Caco-2 (cell line): ENCODE results near the gene MYO9A. TPM values are rescaled to one million over a fixed set of nuclear protein-coding genes. Genes with fewer than 3 reads are reported as not detected.

Experiments
- BruUV-seq: library from RNA; stranded (reverse); fragments of 400-500 nt; replicated peaks from 2 replicates; lab custom pipeline; 2021; lab: Mats Ljungman, UMichigan
- CTCF ChIA-PET: fragments of 300-600 bp; sonication (Branson Sonifier 250); formaldehyde crosslinking; loops from one replicate; lab custom pipeline; 2022; ENCODE audit warnings: antibody characterized with exemption; lab: Charles Lee
- POLR2A ChIA-PET: fragments of 300-600 bp; sonication (Branson Sonifier 250); formaldehyde crosslinking; loops from one replicate; lab custom pipeline; 2022; ENCODE audit warnings: antibody characterized with exemption; lab: Charles Lee
- DNase-seq, 2 experiments: peaks; one replicate each; pipeline versions ENCODE4 v3.0.0 to v3.0.0-alpha.2; 2020 to 2022
- H3K27me3 ChIP-seq: replicated peaks from 2 replicates; pipeline ENCODE4 v1.6.0; 2011; ENCODE audit warnings: low read length; ENCODE audit not compliant: control insufficient read depth, insufficient read depth
- H3K36me3 ChIP-seq: 2 replicates; pipeline ENCODE4 v1.5.1; 2011; ENCODE audit warnings: low read length; ENCODE audit not compliant: control insufficient read depth, insufficient read depth
- H3K4me1 ChIP-seq: fragments of 250-450 bp; sonication (Bioruptor Pico); 2 replicates; pipeline ENCODE4 v1.5.1; 2020; ENCODE audit warnings: mild to moderate bottlenecking
- H3K4me3 ChIP-seq: 2 replicates; pipeline ENCODE4 v1.5.1; 2011; ENCODE audit warnings: low read depth, mild to moderate bottlenecking, control low read depth, low read length
- H3K9me3 ChIP-seq: fragments of 250-450 bp; sonication (Bioruptor Pico); 2 replicates; pipeline ENCODE4 v1.5.1; 2020; ENCODE audit warnings: mild to moderate bottlenecking, moderate library complexity
- H3K27ac Mint-ChIP-seq: one replicate; pipeline ENCODE4 v1.8.0; 2022; ENCODE audit warnings: mixed read lengths; ENCODE audit not compliant: unreplicated experiment
- H3K27me3 Mint-ChIP-seq: one replicate; pipeline ENCODE4 v1.8.0; 2022; ENCODE audit warnings: mixed read lengths; ENCODE audit not compliant: insufficient read depth, unreplicated experiment
- H3K36me3 Mint-ChIP-seq: one replicate; pipeline ENCODE4 v1.8.0; 2022; ENCODE audit warnings: mild to moderate bottlenecking, mixed read lengths; ENCODE audit not compliant: insufficient read depth, unreplicated experiment
- H3K4me1 Mint-ChIP-seq: one replicate; pipeline ENCODE4 v1.8.0; 2022; ENCODE audit warnings: low read depth, mixed read lengths; ENCODE audit not compliant: unreplicated experiment
- H3K4me3 Mint-ChIP-seq: one replicate; pipeline ENCODE4 v1.8.0; 2022; ENCODE audit warnings: mild to moderate bottlenecking, moderate library complexity, mixed read lengths; ENCODE audit not compliant: unreplicated experiment
- H3K9me3 Mint-ChIP-seq: one replicate; pipeline ENCODE4 v1.8.0; 2022; ENCODE audit warnings: mixed read lengths; ENCODE audit not compliant: unreplicated experiment
- CTCF ChIP-seq, 2 experiments: fragments of 200-600 bp in 1 of 2; IDR thresholded peaks; 1 replicate in 1 of 2; 2 replicates in 1 of 2; pipeline versions ENCODE4 v1.5.1 to v1.8.0; 2011 to 2022; ENCODE audit warnings: antibody characterized with exemption in 1 of 2, control low read depth in 1 of 2, inconsistent platforms in 1 of 2, low read depth in 1 of 2, low read length in 1 of 2, mild to moderate bottlenecking in 1 of 2, moderate library complexity in 1 of 2; ENCODE audit not compliant: insufficient read depth in 1 of 2, severe bottlenecking in 1 of 2, unreplicated experiment in 1 of 2
- intact Hi-C: fragments of 100-400 bp; cut with micrococcal nuclease; formaldehyde crosslinking; loops from one replicate; pipeline ENCODE4 v1.10.0; 2022; ENCODE audit not compliant: unreplicated experiment
- total RNA-seq: library from RNA; stranded (reverse); gene quantifications from 2 replicates; pipeline ENCODE4 v1.2.3, GENCODE V29; 2022

Gene MYO9A
- total RNA-seq, 1 experiment from 2014 or later, result 71.9 TPM

GRCh38 chr15:71790081-71790480, 327.9 kb downstream of the MYO9A start:
- H3K27ac Mint-ChIP-seq, result peak overlapping the region; percentile 65
- intact Hi-C loops, result no loop called here
- no peak overlapping the region for H3K4me3 ChIP-seq
- H3K9me3 Mint-ChIP-seq, result no peaks in the 10 kb centered on the region
- DNase-seq, result peak; percentile 50 to 57
- ChIA-PET CTCF (interaction anchor here (0.6 to 2.0 kb wide), 2 partner anchors 10 to 11 kb away, joined by 3 to 5 read pairs; no protein-coding TSS in a partner anchor), POLR2A (no interaction called here)
- H3K27me3 Mint-ChIP-seq, result no peaks in the 10 kb centered on the region
- H3K9me3 ChIP-seq, result no peaks in the 10 kb centered on the region
- peaks cover 27% of the 10 kb centered on the region for H3K4me1 Mint-ChIP-seq
- TF ChIP-seq CTCF (IDR thresholded peaks at IDR 0.05; ENCODE audit: insufficient read depth in 1 of 2, low read depth in 1 of 2, low read length in 1 of 2, severe bottlenecking in 1 of 2, unreplicated experiment in 1 of 2), result no peak
- no peaks in the 10 kb centered on the region for H3K36me3 Mint-ChIP-seq
- no TSS peak for BruUV-seq
- H3K27me3 ChIP-seq, result no peaks in the 10 kb centered on the region
- no peaks in the 10 kb centered on the region; the same call in 1 of the 2 replicates for H3K36me3 ChIP-seq
- peaks cover 24% of the 10 kb centered on the region for H3K4me1 ChIP-seq
- no peak overlapping the region for H3K4me3 Mint-ChIP-seq

- H3K4me1 ChIP-seq, result peaks cover 24% of the 10 kb centered on the region
- no peaks in the 10 kb centered on the region for H3K9me3 Mint-ChIP-seq
- no peak for TF ChIP-seq CTCF (IDR thresholded peaks at IDR 0.05; ENCODE audit: insufficient read depth in 1 of 2, low read depth in 1 of 2, low read length in 1 of 2, severe bottlenecking in 1 of 2, unreplicated experiment in 1 of 2)
- intact Hi-C loops, result no loop called here
- H3K36me3 Mint-ChIP-seq, result no peaks in the 10 kb centered on the region
- H3K27me3 Mint-ChIP-seq, result no peaks in the 10 kb centered on the region
- no peak for DNase-seq
- H3K4me1 Mint-ChIP-seq, result peaks cover 27% of the 10 kb centered on the region
- no peaks in the 10 kb centered on the region; the same call in 1 of the 2 replicates for H3K36me3 ChIP-seq
- H3K4me3 ChIP-seq, result no peak overlapping the region
- H3K27me3 ChIP-seq, result no peaks in the 10 kb centered on the region
- H3K9me3 ChIP-seq, result no peaks in the 10 kb centered on the region
- no peak overlapping the region for H3K4me3 Mint-ChIP-seq
- H3K27ac Mint-ChIP-seq, result peak overlapping the region; percentile 65
- POLR2A ChIA-PET, result no interaction called here
- CTCF ChIA-PET, result interaction anchor here (0.6 to 2.0 kb wide), 2 partner anchors 9 to 11 kb away, joined by 3 to 5 read pairs; no protein-coding TSS in a partner anchor
- no TSS peak for BruUV-seq
These were observed 328.3 kb downstream of the MYO9A start for GRCh38 chr15:71789616-71790015.

- Mint-ChIP-seq H3K9me3 (no peaks in the 10 kb centered on the region), H3K4me3 (no peak overlapping the region), H3K36me3 (no peaks in the 10 kb centered on the region), H3K27ac (no peak overlapping the region), H3K27me3 (no peaks in the 10 kb centered on the region), H3K4me1 (peaks cover 27% of the 10 kb centered on the region)
- no peak for TF ChIP-seq CTCF (IDR thresholded peaks at IDR 0.05; ENCODE audit: insufficient read depth in 1 of 2, low read depth in 1 of 2, low read length in 1 of 2, severe bottlenecking in 1 of 2, unreplicated experiment in 1 of 2)
- H3K27me3 ChIP-seq, result no peaks in the 10 kb centered on the region
- BruUV-seq, result no TSS peak
- no peak for DNase-seq
- CTCF ChIA-PET, result no interaction called here
- H3K4me3 ChIP-seq, result no peak overlapping the region
- intact Hi-C loops, result no loop called here
- H3K4me1 ChIP-seq, result peaks cover 24% of the 10 kb centered on the region
- POLR2A ChIA-PET, result no interaction called here
- no peaks in the 10 kb centered on the region for H3K9me3 ChIP-seq
- H3K36me3 ChIP-seq, result no peaks in the 10 kb centered on the region; the same call in 1 of the 2 replicates
These were observed 329.0 kb downstream of the MYO9A start for GRCh38 chr15:71788646-71789579.
